ENCODE measurements around the gene EIF5A. TPM values are rescaled to one million over a fixed set of nuclear protein-coding genes. Genes with fewer than 3 reads are reported as not detected.

EIF5A gene
- total and polyA plus RNA-seq, 2 donors (not counting 3 experiments of a cell fraction or from before 2014, with no cell fraction given): 650 to 859 TPM

DNA sequence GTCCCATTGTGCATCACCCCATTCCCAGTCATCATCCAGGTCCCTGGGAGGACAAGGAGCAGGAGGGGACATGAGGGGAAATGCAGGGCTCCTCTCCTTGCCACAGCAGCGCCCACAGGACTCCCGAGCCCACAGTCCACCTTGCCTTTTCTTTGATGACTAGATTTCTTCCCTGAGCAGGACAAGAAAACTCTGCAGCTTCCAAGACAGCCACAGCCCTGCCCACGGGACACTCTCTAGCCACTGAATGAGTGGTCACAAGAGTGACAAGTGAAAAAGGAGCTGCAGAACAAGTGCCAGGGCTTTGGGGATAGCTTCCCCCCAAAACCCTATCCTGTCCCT is 17.0 kb downstream of the EIF5A start:
- Histone ChIP-seq H4K20me1 (replicated peaks; ENCODE audit: control insufficient read depth, extremely low read depth, insufficient read depth, low read length) (no peaks in the 10 kb centered on the region), H3K9ac (replicated peaks; ENCODE audit: extremely low read depth, insufficient read depth, low read length) (no peak overlapping the region), H2AFZ (ENCODE audit: low read depth, low read length) (no peak overlapping the region), H3K4me2 (ENCODE audit: insufficient read depth, low read length) (no peak overlapping the region), H3K9me1 (replicated peaks; ENCODE audit: control insufficient read depth, extremely low read depth, insufficient read depth, low read length) (no peaks in the 10 kb centered on the region), H3K4me1 (ENCODE audit: control insufficient read depth, extremely low read depth, insufficient read depth, low read length) (peaks cover 6% of the 10 kb centered on the region), H3K79me2 (ENCODE audit: control insufficient read depth, insufficient read depth, low read length) (peaks cover 10% of the 10 kb centered on the region), H3K4me3 (replicated peaks in 1 of 3; ENCODE audit: insufficient read depth in 1 of 3, low read depth in 1 of 3, low read length in 3 of 3) (no peak overlapping the region), H3K27me3 (ENCODE audit: control insufficient read depth in 2 of 2, insufficient read depth in 2 of 2, low read length in 2 of 2) (no peaks in the 10 kb centered on the region), H3K9me3 (replicated peaks; ENCODE audit: control insufficient read depth, insufficient read depth, low read length) (no peaks in the 10 kb centered on the region), H3K27ac (ENCODE audit: insufficient read depth, low read depth, low read length) (no peak overlapping the region), H3K36me3 (ENCODE audit: control insufficient read depth in 2 of 2, extremely low read depth in 1 of 2, insufficient read depth in 2 of 2, low read length in 2 of 2) (peaks cover 10 to 41% of the 10 kb centered on the region in 2 experiments)
- DNase-seq (ENCODE audit: low read depth, low spot score): no peak
- dilution Hi-C loops (cut with MboI; ENCODE audit: extremely low pct_ligation_motif_present, low sequenced_read_pairs) (no loop called here), intact Hi-C loops (cut with micrococcal nuclease) (loop anchor here (1.0 kb wide), 2 partner anchors 22 to 237 kb away; partner anchors contain the start of gene SENP3)
- no peak for FAIRE-seq
- ChIA-PET POLR2A (no interaction called here), CTCF (interaction anchor here (0.7 to 1.8 kb wide), 11 partner anchors 13 to 279 kb away, joined by 3 to 13 read pairs (median 3); partner anchors contain the start of genes ACAP1, SLC2A4 and TNFSF13)
- TF ChIP-seq EZH2 (IDR thresholded peaks at IDR 0.05; ENCODE audit: borderline replicate concordance, low read depth, low read length, severe bottlenecking): no peak
- TF ChIP-seq, protein P1, sequence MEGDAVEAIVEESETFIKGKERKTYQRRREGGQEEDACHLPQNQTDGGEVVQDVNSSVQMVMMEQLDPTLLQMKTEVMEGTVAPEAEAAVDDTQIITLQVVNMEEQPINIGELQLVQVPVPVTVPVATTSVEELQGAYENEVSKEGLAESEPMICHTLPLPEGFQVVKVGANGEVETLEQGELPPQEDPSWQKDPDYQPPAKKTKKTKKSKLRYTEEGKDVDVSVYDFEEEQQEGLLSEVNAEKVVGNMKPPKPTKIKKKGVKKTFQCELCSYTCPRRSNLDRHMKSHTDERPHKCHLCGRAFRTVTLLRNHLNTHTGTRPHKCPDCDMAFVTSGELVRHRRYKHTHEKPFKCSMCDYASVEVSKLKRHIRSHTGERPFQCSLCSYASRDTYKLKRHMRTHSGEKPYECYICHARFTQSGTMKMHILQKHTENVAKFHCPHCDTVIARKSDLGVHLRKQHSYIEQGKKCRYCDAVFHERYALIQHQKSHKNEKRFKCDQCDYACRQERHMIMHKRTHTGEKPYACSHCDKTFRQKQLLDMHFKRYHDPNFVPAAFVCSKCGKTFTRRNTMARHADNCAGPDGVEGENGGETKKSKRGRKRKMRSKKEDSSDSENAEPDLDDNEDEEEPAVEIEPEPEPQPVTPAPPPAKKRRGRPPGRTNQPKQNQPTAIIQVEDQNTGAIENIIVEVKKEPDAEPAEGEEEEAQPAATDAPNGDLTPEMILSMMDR (IDR thresholded peaks at IDR 0.05; ENCODE audit: extremely low read depth in 1 of 2, insufficient read depth in 1 of 2, low read depth in 1 of 2, low read length in 2 of 2): no peak
- no peak for TF ChIP-seq MYC (IDR thresholded peaks at IDR 0.05; ENCODE audit: low read depth, low read length)
- TF ChIP-seq, protein P2, sequence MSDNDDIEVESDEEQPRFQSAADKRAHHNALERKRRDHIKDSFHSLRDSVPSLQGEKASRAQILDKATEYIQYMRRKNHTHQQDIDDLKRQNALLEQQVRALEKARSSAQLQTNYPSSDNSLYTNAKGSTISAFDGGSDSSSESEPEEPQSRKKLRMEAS (IDR thresholded peaks at IDR 0.05; ENCODE audit: insufficient read depth, insufficient read length): no peak
- BruUV-seq (replicated peaks): no TSS peak

DNA sequence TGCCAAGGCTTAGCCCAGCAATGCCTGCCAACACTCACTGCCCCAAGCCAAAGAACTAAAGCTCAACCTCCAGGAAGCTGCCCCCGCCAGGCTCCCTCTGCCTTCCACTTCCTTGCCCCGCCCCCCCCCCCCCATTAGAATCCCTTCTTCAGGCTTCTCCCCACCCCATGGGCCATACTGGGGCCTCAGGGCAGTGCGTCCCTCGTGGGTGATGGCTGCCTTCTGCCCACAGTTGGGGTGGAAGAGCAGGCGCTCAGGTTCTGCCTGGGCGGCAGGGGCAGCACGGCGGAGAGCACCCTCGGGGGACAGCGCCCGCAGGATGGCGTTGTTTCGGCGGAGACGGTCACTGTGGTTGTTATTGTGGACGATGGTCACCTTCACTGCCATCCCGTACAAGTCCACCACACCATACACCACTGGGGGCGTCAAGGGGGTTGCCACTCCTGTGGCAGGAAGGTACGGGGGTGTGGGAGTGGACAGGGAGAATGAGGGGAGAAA is 17.7 kb downstream of the EIF5A start:
- Histone ChIP-seq H2AFZ (ENCODE audit: low read depth, low read length) (no peak overlapping the region), H4K20me1 (replicated peaks; ENCODE audit: control insufficient read depth, extremely low read depth, insufficient read depth, low read length) (no peaks in the 10 kb centered on the region), H3K4me2 (ENCODE audit: insufficient read depth, low read length) (no peak overlapping the region), H3K9ac (replicated peaks; ENCODE audit: extremely low read depth, insufficient read depth, low read length) (no peak overlapping the region), H3K4me3 (replicated peaks in 1 of 3; ENCODE audit: insufficient read depth in 1 of 3, low read depth in 1 of 3, low read length in 3 of 3) (no peak overlapping the region), H3K4me1 (ENCODE audit: control insufficient read depth, extremely low read depth, insufficient read depth, low read length) (peaks cover 6% of the 10 kb centered on the region), H3K79me2 (ENCODE audit: control insufficient read depth, insufficient read depth, low read length) (peaks cover 10% of the 10 kb centered on the region), H3K9me3 (replicated peaks; ENCODE audit: control insufficient read depth, insufficient read depth, low read length) (no peaks in the 10 kb centered on the region), H3K27ac (ENCODE audit: insufficient read depth, low read depth, low read length) (no peak overlapping the region), H3K9me1 (replicated peaks; ENCODE audit: control insufficient read depth, extremely low read depth, insufficient read depth, low read length) (no peaks in the 10 kb centered on the region), H3K36me3 (ENCODE audit: control insufficient read depth in 2 of 2, extremely low read depth in 1 of 2, insufficient read depth in 2 of 2, low read length in 2 of 2) (peaks cover 10 to 41% of the 10 kb centered on the region in 2 experiments), H3K27me3 (ENCODE audit: control insufficient read depth in 2 of 2, insufficient read depth in 2 of 2, low read length in 2 of 2) (no peaks in the 10 kb centered on the region)
- DNase-seq (ENCODE audit: low read depth, low spot score) (no peak), FAIRE-seq (no peak)
- ChIA-PET POLR2A (no interaction called here), CTCF (interaction anchor here (0.7 to 1.8 kb wide), 11 partner anchors 12 to 280 kb away, joined by 3 to 13 read pairs (median 3); partner anchors contain the start of genes ACAP1, SLC2A4 and TNFSF13)
- dilution Hi-C loops (cut with MboI; ENCODE audit: extremely low pct_ligation_motif_present, low sequenced_read_pairs) (no loop called here), intact Hi-C loops (cut with micrococcal nuclease) (no loop called here)
- TF ChIP-seq, protein P2 (IDR thresholded peaks at IDR 0.05; ENCODE audit: insufficient read depth, insufficient read length): no peak
- BruUV-seq (replicated peaks): no TSS peak

Data from endothelial cell of umbilical vein (primary cell).